GM21723 (cell line): Measurements from ENCODE around the gene BMP10.
"Not testable (repeated sequence)": the region's sequence is repeated elsewhere in the genome, so short reads cannot be mapped to it uniquely, and the experiment has no call there.

ENCODE experiments used
- ATAC-seq: cut with Tn5 transposase; IDR thresholded peaks from one replicate; pipeline ENCODE4 v1.9.1; 2021; ENCODE audit warnings: mild to moderate bottlenecking, moderate library complexity; ENCODE audit not compliant: unreplicated experiment

The BMP10 gene

GRCh38 chr2:68900496-68901198 is 29.4 kb upstream of the BMP10 start:
- ATAC-seq = no peak

GRCh38 chr2:68895981-68896380 is 24.8 kb upstream of the BMP10 start:
- not testable (repeated sequence) for ATAC-seq

GRCh38 chr2:68889500-68889899 is 18.3 kb upstream of the BMP10 start:
- no peak for ATAC-seq

- ATAC-seq = no peak
Measured at GRCh38 chr2:68889021-68889420, 17.8 kb upstream of the BMP10 start.

- no peak for ATAC-seq
Measured at GRCh38 chr2:68888038-68888704, 17.0 kb upstream of the BMP10 start.

GRCh38 chr2:68885811-68886075 is 14.5 kb upstream of the BMP10 start:
- no peak for ATAC-seq

- no peak for ATAC-seq
Measured at GRCh38 chr2:68885074-68885810, 14.0 kb upstream of the BMP10 start.

- no peak for ATAC-seq
Measured at GRCh38 chr2:68880213-68880612, 9.0 kb upstream of the BMP10 start.

- no peak for ATAC-seq
Measured at GRCh38 chr2:68879296-68879695, 8.1 kb upstream of the BMP10 start.

GRCh38 chr2:68878753-68879152 is 7.6 kb upstream of the BMP10 start:
- ATAC-seq = no peak

GRCh38 chr2:68878071-68878711 is 7.0 kb upstream of the BMP10 start:
- no peak for ATAC-seq

GRCh38 chr2:68877079-68877772 is 6.0 kb upstream of the BMP10 start:
- no peak for ATAC-seq

GRCh38 chr2:68870215-68870614 is 982 bp downstream of the BMP10 start:
- ATAC-seq = no peak

GRCh38 chr2:68865108-68865507 is 6.1 kb downstream of the BMP10 start:
- ATAC-seq = no peak

- ATAC-seq = no peak
Measured at GRCh38 chr2:68863996-68864395, 7.2 kb downstream of the BMP10 start.

- ATAC-seq = no peak
Measured at GRCh38 chr2:68862889-68863288, 8.3 kb downstream of the BMP10 start.

- no peak for ATAC-seq
Measured at GRCh38 chr2:68861330-68861729, 9.9 kb downstream of the BMP10 start.

- no peak for ATAC-seq
Measured at GRCh38 chr2:68860111-68860510, 11.1 kb downstream of the BMP10 start.

GRCh38 chr2:68857855-68858456 is 13.2 kb downstream of the BMP10 start:
- ATAC-seq = no peak

GRCh38 chr2:68857202-68857845 is 13.9 kb downstream of the BMP10 start:
- ATAC-seq = no peak
